ENCODE measurements around the gene EPHB4.
"Not testable (repeated sequence)": the region's sequence is repeated elsewhere in the genome, so short reads cannot be mapped to it uniquely, and the experiment has no call there.

The EPHB4 gene

DNA sequence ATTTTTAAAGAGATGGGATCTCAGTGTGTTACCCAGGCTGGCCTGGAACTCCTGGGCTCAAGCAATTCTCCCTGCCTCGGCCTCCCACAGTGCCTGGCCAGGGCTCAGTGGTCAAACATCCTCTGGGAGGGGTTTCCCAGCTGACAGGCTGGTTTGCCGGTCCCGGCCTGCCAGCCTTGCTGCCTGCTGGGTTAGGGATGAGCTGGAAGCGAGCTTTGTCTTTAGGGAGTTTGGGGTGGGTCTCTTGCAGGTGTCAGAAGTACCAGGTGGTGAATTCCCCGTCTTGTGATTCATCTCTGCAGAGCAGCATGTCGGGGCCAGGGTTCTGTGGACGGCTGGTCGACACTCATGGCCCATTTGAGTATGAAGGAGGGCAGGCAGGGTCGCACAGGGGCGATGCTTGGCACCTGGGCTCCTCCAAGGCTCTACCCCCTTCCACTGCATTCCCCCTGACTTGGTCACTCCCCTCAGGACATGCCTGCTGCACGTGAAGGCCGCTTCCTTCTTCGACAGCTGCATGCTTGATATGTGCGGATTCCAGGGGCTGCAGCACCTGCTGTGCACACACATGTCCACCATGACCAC, 63.7 kb downstream of the EPHB4 start:
- TF ChIP-seq CTCF (IDR thresholded peaks at IDR 0.05; ENCODE audit: unreplicated experiment in 3 of 3): no peak
- H3K36me3 Mint-ChIP-seq (ENCODE audit: low read depth): no peaks in the 10 kb centered on the region
- no peaks in the 10 kb centered on the region for H3K4me1 Mint-ChIP-seq
- H3K4me3 Mint-ChIP-seq: no peak overlapping the region
- H3K9me3 Mint-ChIP-seq: no peaks in the 10 kb centered on the region
- H3K27ac Mint-ChIP-seq: no peak overlapping the region
- H3K27me3 Mint-ChIP-seq (ENCODE audit: low read depth): peaks cover 22% of the 10 kb centered on the region

GRCh38 chr7:100762841-100763240, 64.5 kb downstream of the EPHB4 start:
- not testable (repeated sequence) for H3K27ac Mint-ChIP-seq; H3K9me3 Mint-ChIP-seq; H3K4me1 Mint-ChIP-seq; H3K36me3 Mint-ChIP-seq (ENCODE audit: low read depth); H3K4me3 Mint-ChIP-seq
- H3K27me3 Mint-ChIP-seq (ENCODE audit: low read depth): peaks cover 20% of the 10 kb centered on the region

DNA sequence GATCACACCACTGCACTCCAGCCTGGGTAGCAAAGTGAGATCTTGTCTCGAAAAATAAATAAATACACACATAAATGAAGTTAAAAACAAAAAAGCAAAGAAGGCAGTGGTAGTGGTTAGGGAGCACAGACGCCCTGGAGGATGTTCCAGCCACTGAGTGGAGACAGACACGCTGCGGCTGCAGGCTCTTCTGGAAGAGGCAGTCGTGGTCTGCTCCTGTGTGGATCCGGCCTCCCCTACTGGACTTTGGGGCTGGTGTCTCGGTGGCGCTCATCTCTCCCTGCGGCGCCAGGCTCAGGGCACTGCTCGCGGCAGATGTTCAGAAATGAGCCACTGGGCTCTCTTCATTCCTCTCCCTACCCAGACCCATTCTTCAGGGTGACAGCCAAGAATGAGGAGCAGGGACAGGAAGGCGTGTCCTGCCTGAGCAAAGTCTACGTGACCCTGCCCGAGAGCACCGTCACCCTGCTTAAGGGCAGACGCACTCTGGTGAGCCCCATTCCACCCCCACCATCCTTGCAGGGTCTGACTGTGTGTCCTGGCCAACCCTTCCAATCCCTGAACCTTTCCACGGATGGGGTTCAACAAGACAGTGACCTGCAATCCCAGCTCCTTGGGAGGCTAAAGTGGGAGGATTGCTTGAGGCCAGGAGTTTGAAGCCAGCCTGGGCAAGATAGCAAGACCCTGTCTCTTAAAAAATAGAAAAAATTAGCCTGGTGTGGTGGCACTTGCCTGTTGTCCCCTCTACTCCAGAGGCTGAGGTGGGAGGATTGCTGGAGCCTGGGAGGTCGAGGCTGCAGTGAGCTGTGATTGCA, 67.8 kb downstream of the EPHB4 start:
- Mint-ChIP-seq H3K4me3 (no peak overlapping the region), H3K4me1 (no peaks in the 10 kb centered on the region), H3K36me3 (ENCODE audit: low read depth) (no peaks in the 10 kb centered on the region), H3K27me3 (ENCODE audit: low read depth) (peaks cover 8% of the 10 kb centered on the region), H3K27ac (no peak overlapping the region), H3K9me3 (no peaks in the 10 kb centered on the region)
- no peak for TF ChIP-seq CTCF (IDR thresholded peaks at IDR 0.05; ENCODE audit: unreplicated experiment in 3 of 3)

DNA sequence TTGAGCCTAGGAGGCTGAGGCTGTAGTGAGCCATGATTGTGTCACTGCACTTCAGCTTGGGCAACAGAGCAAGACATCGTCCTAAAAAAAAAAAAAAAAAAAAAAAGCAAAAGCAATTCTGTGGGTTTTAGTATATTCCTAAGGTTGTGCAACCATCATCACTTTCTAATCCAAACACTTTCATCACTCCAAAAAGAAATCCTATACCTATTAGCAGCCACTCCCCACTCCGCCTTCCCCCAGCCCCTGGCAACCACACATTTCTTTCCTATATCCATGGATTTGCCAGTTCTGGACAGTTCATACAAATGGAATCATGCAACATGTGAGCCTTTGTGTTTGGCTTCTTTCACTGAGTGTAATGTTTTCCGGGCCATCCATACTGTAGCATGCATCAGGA, 73.6 kb downstream of the EPHB4 start:
- no peak for TF ChIP-seq CTCF (IDR thresholded peaks at IDR 0.05; ENCODE audit: unreplicated experiment in 3 of 3)
- Mint-ChIP-seq H3K27me3 (ENCODE audit: low read depth) (peaks cover 33% of the 10 kb centered on the region), H3K36me3 (ENCODE audit: low read depth) (no peaks in the 10 kb centered on the region), H3K27ac (no peak overlapping the region), H3K9me3 (no peaks in the 10 kb centered on the region), H3K4me3 (no peak overlapping the region), H3K4me1 (no peaks in the 10 kb centered on the region)

- TF ChIP-seq CTCF (IDR thresholded peaks at IDR 0.05; ENCODE audit: unreplicated experiment in 3 of 3): no peak
- Mint-ChIP-seq H3K36me3 (ENCODE audit: low read depth) (no peaks in the 10 kb centered on the region), H3K4me1 (no peaks in the 10 kb centered on the region), H3K9me3 (no peaks in the 10 kb centered on the region), H3K27me3 (ENCODE audit: low read depth) (peaks cover 33% of the 10 kb centered on the region), H3K4me3 (no peak overlapping the region), H3K27ac (no peak overlapping the region)
Observed at GRCh38 chr7:100752994-100753393, 74.3 kb downstream of the EPHB4 start.
